ENCODE measurements around the gene PDCD4.
A peak's percentile ranks its signal among the peaks of the same experiment; 100 is the strongest.
"Not testable (repeated sequence)": the region's sequence is repeated elsewhere in the genome, so short reads cannot be mapped to it uniquely, and the experiment has no call there.

The PDCD4 gene

GRCh38 chr10:110880012-110880411 lies 8.3 kb downstream of the PDCD4 start:
- no peak for DNase-seq (ENCODE audit: low read depth in 3 of 3, low spot score in 1 of 3)

- no peak for DNase-seq (ENCODE audit: low read depth in 3 of 3, low spot score in 1 of 3)
These were observed 9.5 kb downstream of the PDCD4 start for GRCh38 chr10:110881247-110881646.

DNA sequence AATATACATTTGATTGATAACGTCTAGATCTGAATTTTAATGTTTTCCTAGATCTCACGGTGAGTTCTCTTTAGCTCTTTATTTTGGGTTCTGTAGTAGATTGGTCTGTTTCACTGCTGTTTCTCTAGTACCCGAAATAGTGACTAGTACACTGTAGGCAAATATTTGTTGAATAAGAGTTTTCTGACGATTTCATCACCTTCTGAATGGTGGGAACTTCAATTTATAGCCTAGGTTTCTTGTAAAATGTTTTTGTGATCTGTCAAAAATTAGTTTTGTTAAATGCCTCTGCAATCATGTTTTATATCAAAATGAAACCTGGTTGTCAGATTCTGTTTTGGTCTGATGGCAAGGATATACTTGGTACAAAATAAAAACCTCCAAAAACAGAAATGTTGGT lies 10.2 kb downstream of the PDCD4 start:
- no peak for DNase-seq (ENCODE audit: low read depth in 3 of 3, low spot score in 1 of 3)

- no peak for DNase-seq (ENCODE audit: low read depth in 3 of 3, low spot score in 1 of 3)
These were observed 12.2 kb downstream of the PDCD4 start for GRCh38 chr10:110883924-110884323.

DNA sequence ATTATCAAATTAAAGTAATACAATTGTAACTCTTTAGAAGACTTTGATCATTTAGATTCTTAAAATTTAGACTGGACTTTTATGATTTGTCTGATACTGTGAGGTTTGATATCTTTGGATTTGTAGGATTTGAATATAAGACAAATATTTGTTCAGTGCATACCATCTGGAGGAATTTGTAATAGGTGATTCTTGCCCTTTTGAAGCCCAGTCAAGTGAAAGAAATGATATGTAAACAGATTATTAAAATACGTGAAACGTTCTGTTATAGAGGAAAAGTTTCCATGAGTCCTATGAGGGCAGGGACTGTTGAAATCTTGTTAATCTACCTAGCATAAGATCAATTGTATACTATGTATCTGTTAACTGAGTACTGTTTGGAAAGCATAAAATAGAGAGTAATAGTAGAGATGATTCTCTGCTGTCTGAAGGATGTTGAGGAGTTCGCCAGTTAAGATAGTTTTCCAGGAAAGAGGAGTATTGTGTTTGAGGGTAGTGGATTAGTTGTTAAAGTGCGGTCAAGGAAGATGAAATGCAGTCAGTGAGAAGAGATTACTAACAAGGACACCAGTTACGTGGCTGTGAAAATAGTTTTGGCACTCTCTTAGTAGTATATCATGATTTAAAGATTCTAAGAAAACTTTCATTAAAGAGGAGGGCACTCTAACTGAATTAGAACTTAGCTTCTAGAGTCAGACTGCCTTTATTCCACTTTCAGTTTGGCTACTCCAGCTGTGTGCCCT lies 14.4 kb downstream of the PDCD4 start:
- no peak for DNase-seq (ENCODE audit: low read depth in 3 of 3, low spot score in 1 of 3)

DNA sequence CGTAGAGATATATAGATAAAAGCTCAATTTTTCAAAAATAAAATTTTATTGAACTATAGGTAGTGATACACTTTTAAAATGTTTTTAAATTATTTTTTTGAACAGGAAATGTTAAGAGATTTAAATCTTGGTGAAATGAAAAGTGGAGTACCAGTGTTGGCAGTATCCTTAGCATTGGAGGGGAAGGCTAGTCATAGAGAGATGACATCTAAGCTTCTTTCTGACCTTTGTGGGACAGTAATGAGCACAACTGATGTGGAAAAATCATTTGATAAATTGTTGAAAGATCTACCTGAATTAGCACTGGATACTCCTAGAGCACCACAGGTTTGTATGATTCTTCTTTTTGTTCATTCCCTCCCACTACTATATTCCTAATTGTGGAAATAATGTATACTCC lies 15.8 kb downstream of the PDCD4 start:
- DNase-seq (ENCODE audit: low read depth in 3 of 3, low spot score in 1 of 3), result no peak

DNA sequence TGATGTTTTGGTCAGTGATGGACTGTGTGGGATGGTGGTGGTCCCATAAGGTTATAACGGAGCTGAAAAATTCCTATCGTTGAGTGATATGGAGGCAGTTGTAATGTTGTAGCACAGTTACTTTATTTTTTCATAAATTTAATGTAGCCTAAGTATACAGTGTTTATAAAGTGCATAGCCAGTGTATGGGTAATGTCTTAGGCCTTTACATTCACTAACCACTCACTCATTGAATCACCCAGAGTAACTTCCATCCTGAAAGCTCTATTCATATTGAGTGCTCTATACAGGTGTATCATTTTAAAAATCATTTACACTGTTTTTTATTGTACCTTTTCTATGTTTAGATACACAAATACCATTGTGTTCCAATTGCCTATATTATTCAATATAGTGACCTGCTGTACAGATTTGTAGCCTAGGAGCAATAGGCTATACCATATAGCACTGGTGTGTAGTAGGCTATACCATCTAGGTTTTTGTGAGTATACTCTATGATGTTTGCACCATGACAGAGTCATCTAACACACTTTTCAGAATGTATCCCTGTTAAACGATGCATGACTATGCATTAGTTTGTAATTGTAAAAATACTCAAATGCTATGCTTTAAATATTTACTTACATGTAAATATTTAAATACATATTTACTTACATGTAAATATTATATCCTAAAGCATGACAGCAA lies 21.0 kb downstream of the PDCD4 start:
- DNase-seq (ENCODE audit: low read depth in 3 of 3, low spot score in 1 of 3), result no peak

DNA sequence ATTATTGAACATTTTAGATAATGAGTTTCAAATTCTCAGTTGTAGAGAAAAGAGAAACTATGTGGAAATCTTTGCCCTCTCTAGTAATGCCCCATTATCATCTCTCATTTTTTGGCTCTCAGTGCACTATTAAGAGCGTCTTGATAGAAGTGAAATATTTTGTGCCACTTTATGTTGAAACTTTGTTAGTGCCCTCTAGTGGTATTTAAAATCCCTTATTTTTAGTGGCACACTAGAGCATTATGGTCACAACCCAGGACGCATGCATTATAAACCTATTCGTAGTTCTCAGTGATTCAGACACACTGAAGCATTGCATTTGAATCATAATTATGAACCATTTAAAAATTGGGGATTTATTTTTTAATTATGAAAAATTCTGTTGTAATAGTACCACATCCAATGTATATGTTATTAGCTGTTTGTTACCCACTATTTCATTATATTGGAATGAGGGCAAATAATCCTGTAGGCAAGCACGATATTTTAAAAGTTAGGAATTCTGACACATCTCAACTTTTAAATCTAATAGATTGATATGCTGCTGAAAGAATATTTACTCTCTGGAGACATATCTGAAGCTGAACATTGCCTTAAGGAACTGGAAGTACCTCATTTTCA lies 21.9 kb downstream of the PDCD4 start:
- DNase-seq (ENCODE audit: low read depth in 3 of 3, low spot score in 1 of 3), result no peak

- DNase-seq (ENCODE audit: low read depth in 3 of 3, low spot score in 1 of 3), result no peak
These were observed 25.5 kb downstream of the PDCD4 start for GRCh38 chr10:110897184-110897583.

DNA sequence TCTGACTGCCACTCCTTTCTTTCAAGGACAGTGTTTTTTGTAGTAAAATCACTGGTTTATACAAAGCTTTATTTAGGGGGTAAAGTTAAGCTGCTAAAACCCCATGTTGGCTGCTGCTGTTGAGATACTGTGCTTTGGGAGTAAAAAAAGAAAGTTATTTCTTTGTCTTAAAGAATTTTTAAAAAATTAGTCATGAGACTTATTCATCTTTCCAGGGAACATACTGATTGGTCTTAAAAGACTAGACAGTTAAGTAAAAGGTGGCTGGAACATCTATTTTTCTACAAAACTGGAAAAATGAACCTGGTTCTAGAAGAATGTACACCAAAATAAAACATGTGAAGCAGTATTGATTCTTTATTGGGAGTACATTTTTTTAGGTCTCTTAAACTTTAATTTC lies 26.7 kb downstream of the PDCD4 start:
- no peak for DNase-seq (ENCODE audit: low read depth in 3 of 3, low spot score in 1 of 3)

DNA sequence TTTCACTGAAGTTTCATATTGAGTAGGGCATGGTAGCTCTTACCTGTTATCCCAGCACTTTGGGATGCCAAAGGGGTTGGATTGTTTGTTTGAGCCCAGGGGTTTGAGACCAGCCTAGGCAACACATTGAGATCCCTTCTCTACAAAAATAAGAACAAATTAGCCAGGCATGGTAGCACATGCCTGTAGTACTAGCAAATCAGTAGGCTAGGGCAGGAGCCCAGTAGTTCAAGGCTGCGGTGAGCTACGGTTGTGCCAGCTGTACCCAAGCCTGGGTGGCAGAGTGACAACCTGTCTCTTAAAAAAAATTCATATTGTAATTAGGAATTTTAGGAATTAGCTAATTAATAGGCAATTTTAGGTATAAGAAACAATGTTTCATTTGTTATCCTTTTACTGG lies 29.3 kb downstream of the PDCD4 start:
- DNase-seq (ENCODE audit: low read depth in 3 of 3, low spot score in 1 of 3), result no peak

DNA sequence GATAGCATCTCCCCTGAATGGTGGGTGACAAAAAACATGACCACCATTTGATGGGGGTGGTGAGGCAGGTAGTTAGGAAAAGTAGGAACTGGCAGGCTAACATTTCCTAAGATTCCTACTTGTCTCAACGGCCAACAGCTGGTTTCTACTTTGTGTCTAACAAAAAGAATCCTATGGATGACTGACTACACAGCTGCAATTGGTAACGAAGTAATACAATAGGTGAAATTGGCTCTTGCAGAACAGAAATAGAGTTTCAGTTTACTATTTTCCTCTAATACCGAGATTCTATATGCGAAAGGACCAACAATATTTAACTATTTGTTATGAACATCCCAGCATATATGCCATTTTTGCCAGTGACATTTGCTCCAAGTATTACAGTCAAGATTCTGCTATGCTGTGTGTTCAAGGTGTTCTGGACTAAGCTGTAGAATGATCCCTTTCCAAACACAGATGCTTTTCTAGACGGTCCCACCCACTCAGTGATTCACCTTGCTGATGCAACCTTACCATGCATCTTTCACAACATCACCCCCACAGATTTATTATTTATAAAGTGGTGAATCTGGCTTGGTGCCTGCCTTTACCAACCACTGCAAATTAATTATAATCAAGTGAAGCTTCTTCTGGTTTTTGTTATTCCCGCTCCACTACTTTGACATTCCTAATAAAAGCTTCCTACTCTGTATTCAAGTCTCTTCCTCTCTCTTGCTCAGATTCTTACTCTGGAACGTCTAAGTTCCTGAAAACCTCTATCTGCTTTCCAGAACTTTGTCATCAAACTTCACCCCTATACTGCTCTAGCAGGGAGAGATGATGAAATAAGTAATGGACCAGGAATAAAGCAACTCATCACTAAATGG lies 30.5 kb downstream of the PDCD4 start:
- no peak for DNase-seq (ENCODE audit: low read depth in 3 of 3, low spot score in 1 of 3)

DNA sequence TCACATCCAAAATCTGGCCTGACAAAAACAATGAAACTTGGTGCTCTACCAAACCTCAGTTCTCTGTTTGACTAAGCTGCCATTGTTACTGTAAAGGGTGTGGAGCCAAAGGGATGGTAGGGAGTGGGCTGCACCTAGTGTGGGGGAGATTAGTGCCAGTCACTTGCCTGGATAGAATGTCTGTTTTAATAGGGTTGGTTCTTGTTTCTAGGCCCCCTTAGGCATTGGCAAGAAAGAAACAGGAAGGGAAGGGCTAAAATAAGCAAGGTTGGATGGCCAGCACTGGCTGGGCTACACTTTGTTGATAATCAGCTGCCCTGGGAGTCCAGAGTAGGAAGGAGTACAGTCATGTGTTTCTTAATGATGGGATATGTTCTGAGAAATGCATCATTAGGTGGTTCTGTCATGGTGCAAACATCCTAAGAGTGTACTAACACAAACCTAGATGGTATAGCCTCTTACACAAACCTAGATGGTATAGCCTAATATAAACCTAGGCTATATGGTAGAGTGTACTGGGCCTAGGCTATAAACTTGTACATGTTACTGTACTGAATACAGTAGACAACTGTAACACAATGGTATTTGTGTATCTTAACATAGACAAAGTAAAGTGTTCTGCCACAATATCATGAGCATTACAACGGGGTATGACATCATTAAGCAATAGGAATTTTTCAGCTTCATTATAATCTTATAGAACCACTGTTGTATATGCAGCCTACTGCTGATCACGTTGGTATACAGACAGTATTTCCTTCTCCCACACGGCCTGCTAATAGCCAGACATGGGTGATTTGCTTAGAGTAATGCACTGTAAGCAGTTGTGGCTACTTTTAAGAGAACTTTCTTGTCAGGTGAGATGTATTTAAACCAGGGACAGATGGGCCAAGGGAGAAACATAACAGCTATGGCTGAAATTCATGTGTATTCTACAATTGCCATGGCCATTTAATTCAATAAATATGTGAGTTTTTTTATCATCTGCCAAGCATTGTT lies 31.9 kb downstream of the PDCD4 start:
- no peak for DNase-seq (ENCODE audit: low read depth in 3 of 3, low spot score in 1 of 3)

DNA sequence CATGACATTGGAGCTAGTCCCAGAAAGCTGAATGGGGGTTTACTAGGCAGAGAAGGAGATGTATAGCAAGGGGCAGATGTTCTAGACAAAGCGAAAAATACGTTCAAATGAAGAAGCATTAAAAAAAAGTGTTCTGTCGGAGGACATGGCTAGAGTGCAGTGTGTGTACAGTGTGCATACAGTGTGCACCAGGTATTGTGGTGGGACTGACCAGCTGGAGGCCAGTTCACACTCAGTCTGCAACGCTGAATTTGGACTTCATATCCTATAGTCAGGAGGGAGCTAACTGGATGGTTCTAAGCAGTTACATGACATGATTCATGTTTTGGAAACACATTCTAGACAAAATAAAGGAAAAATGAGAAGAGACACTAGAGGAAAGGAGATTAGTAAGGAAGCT lies 38.4 kb downstream of the PDCD4 start:
- no peak for DNase-seq (ENCODE audit: low read depth in 3 of 3, low spot score in 1 of 3)

GRCh38 chr10:110912374-110912773 lies 40.6 kb downstream of the PDCD4 start:
- no peak for DNase-seq (ENCODE audit: low read depth in 3 of 3, low spot score in 1 of 3)

GRCh38 chr10:110914431-110914830 lies 42.7 kb downstream of the PDCD4 start:
- no peak for DNase-seq (ENCODE audit: low read depth in 3 of 3, low spot score in 1 of 3)

DNA sequence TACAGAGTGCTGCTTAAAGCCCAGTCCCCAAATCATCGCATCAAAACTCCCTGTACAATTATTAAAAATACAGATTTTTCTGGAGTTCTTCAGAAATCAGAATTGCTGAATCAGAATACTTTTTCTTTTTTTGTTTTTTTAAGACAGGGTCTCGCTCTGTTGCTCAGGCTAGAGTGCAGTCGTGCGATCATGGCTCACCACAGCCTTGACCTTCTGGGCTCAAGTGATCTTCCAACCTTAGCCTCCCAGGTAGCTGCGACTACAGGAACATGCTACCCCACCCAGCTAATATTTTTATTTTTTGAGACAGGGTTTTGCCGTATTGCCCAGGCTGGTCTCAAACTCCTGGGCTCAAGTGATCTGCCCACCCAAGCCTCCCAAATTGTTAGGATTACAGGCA lies 43.3 kb downstream of the PDCD4 start:
- no peak for DNase-seq (ENCODE audit: low read depth in 3 of 3, low spot score in 1 of 3)

DNA sequence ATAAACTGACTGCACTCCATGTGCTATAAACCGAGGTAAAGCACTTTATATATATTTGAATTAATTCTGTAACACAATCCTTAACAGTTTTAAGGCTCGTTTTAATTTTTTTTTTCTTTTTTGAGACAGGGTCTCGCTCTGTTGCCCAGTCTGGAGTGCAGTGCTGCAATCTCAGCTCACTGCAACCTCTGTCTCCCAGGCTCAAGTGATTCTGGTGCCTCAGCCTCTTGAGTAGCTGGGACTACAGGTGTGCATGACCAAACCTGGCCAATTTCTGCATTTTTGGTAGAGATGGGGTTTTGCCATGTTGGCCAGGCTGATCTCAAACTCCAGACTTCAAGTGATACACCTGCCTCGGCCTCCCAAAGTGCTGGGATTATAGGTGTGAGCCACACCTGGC lies 43.9 kb downstream of the PDCD4 start:
- not testable (repeated sequence) for DNase-seq (ENCODE audit: low read depth in 3 of 3, low spot score in 1 of 3)

DNA sequence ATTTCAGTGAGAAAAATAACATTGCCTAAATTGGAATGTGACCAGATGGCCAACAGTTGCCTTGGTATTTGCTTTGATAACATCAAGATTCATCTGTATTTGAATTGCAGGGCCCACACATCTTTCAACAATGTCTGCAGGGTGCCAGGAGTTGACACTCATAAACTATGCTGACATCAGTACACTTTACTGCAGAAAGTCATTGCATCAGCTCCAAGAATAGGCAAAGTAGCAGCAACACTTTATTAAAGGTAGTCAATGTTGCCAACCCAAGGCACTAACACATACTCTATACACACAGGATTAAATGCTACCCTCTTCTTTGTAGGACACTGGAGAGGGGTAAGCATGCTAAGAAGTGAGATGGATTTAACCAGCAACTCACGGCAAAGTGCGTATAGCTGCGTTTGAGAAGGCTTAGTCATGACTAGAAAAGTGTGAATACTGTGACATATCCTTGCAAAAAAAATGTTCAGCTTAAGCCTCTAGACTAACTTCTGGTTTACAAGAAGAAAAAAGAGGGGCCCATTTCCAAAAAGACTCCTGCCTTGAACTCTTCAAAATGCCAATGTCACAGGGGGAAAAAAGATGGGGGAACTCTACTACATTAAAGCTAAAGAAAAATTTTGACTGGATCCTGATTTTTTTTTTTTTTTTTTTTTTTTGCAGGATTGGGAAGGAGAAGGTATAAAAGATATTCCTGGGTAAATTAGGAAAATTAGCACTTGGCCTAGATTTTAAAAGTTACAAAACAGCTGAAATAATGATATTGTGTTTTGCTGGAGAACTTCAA lies 45.0 kb downstream of the PDCD4 start:
- DNase-seq (ENCODE audit: low read depth in 3 of 3, low spot score in 1 of 3), result no peak

GRCh38 chr10:110918269-110918642 lies 46.5 kb downstream of the PDCD4 start:
- DNase-seq (ENCODE audit: low read depth in 3 of 3, low spot score in 1 of 3), result peak; percentile 60 to 67 (median 63)

Data from stimulated activated CD4-positive, alpha-beta T cell treated with anti-CD3 and anti-CD28 coated beads, TNF-alpha, amount 100 ng/mL, for 1 hour (primary cell).